Ectodermal cell (in vitro differentiated cells): ENCODE measurements around the gene MAP4K4.

Source experiments
- H3K27ac ChIP-seq: 2 replicates; pipeline ENCODE4 v1.7.0; 2013; ENCODE audit warnings: mild to moderate bottlenecking, low read depth, low read length; ENCODE audit not compliant: insufficient read depth, poor library complexity, severe bottlenecking
- H3K27me3 ChIP-seq: 2 replicates; pipeline ENCODE4 v1.7.0; 2013; ENCODE audit warnings: mild to moderate bottlenecking, low read length; ENCODE audit not compliant: insufficient read depth, control insufficient read depth, poor library complexity, severe bottlenecking
- H3K36me3 ChIP-seq: one replicate; pipeline ENCODE4 v1.7.0; 2013; ENCODE audit warnings: low read length; ENCODE audit not compliant: control insufficient read depth, insufficient read depth
- H3K4me1 ChIP-seq: one replicate; pipeline ENCODE4 v1.7.0; 2013; ENCODE audit warnings: low read length; ENCODE audit not compliant: control insufficient read depth, insufficient read depth
- H3K4me3 ChIP-seq: 2 replicates; pipeline ENCODE4 v1.7.0; 2013; ENCODE audit warnings: low read depth, low read length, control low read depth; ENCODE audit not compliant: insufficient read depth
- H3K9me3 ChIP-seq: 2 replicates; pipeline ENCODE4 v1.7.0; 2013; ENCODE audit warnings: mild to moderate bottlenecking, low read length, moderate library complexity; ENCODE audit not compliant: control insufficient read depth
- WGBS, 2 experiments: methylation state at CpG; one replicate each; pipeline ENCODE4 v1.1.7; 2013; ENCODE audit warnings: missing lambda C conversion rate in 2 of 2; 5-methylcytosine and 5-hydroxymethylcytosine counted together

MAP4K4 gene

DNA sequence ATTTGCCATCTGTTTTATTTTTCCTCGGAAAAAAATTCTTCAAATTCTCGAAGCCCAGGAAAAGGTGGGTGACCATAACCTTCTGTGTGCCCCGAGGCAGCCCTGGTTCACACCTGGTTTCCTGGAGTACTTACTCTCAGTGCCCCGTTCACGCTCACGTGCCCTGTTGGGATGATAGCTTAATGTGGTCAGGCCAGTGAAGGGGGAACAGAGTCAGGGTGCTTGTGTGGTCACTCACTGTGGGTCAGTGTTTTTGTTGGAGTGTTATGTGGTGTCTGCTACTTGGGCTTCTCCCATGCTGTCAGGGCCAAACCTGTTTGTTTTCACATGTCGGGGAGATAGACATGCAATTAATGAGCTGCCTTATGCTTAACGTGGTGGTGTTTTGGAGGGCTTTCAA, 78.1 kb downstream of the MAP4K4 start:
- 93 to 96% methylated on average over 8 of the region's 8 CpGs for WGBS, 2 experiments
- peaks cover 32% of the 10 kb centered on the region for H3K4me1 ChIP-seq
- no peak overlapping the region for H3K27ac ChIP-seq
- H3K36me3 ChIP-seq, result no peaks in the 10 kb centered on the region
- H3K4me3 ChIP-seq, result no peak overlapping the region
- H3K9me3 ChIP-seq, result no peaks in the 10 kb centered on the region
- H3K27me3 ChIP-seq, result no peaks in the 10 kb centered on the region

DNA sequence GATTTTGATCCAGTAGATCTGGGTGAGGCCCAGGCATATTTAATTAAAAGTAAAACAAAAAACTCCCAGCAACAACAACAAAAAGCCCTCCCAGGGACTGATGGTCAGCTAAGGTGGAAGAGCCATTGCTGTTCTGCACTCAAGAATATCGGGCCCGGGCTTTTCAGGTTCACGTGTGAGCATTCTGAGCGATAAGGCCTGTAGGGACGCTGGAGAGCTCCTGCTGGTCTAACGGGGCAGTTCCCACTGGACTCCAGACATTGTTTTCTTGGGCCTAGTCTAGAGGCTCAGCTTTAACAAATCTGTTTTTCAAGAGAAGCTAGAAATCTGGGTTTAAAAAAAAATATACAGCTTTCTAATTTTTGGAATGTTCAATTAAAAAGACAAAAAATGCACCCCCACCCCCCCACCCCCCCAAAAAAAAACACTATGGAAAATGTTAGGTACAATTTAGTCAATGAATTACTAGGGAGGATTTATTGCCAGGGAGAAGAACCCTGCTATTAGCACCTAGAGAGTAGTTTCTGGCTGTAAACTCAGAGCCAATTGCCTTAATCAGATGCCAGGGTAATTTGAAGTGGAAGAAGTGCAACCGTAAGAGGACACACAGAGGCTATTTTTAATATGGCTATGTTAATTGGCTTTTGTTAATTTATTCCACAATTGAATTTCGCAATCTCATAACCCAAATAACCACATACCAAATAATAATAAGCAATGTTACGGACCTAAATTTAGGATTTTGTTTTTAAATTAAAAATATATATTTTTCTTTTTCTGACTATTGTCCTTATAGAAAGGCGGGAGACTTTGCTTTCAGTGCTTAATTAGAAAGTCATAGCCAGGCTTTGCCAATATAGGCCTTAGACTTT, 78.9 kb downstream of the MAP4K4 start:
- Histone ChIP-seq H3K9me3 (no peaks in the 10 kb centered on the region), H3K27me3 (no peaks in the 10 kb centered on the region), H3K27ac (no peak overlapping the region), H3K4me3 (no peak overlapping the region), H3K36me3 (no peaks in the 10 kb centered on the region), H3K4me1 (peaks cover 32% of the 10 kb centered on the region)
- 66 to 67% methylated on average over 8 to 9 of the region's 10 CpGs for WGBS, 2 experiments

DNA sequence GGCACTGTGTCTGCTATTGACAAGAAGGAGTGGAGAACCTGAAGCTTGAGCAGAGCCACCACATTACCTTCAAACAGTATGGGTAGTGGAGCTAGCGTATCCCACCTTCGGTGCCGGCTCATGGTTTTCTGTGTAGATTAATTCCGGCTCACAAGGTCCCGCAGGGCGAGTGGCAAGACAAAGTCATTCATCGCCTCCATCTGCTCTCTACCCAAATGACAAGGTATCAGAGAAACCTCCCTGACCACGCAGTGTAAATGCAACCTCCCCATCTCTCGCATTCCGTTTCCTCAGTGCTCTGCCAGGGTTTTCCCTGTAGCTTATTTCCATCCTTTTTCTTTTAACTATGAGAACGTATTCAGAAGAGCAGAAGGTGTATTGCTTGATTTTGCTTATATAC, 79.8 kb downstream of the MAP4K4 start:
- Histone ChIP-seq H3K36me3 (no peaks in the 10 kb centered on the region), H3K4me1 (peaks cover 29% of the 10 kb centered on the region), H3K9me3 (no peaks in the 10 kb centered on the region), H3K4me3 (no peak overlapping the region), H3K27ac (no peak overlapping the region), H3K27me3 (no peaks in the 10 kb centered on the region)
- WGBS, 2 experiments, result 94 to 95% methylated on average over 11 of the region's 11 CpGs

DNA sequence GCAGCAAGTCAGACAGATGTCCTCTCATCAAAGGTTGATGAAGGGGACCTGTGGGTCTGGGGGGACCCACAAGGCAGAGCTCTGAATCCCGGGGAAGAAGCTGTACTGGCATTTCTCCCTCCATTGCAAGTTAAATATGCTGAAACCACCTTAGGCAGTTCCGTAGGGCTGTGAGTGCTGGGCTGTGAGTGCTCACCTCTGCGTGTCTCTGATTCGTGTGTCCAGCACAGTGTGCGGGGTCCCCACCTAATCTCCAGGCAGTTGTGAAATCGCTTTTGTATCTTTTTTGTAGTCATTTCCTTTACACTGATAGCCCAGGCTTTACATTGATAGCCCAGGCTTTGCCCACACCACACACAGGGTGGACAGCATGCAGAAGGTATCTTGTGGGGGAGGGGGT, 80.6 kb downstream of the MAP4K4 start:
- Histone ChIP-seq H3K36me3 (no peaks in the 10 kb centered on the region), H3K27me3 (no peaks in the 10 kb centered on the region), H3K27ac (no peak overlapping the region), H3K9me3 (no peaks in the 10 kb centered on the region), H3K4me1 (peaks cover 23% of the 10 kb centered on the region), H3K4me3 (no peak overlapping the region)
- 93 to 94% methylated on average over 6 of the region's 6 CpGs for WGBS, 2 experiments

DNA sequence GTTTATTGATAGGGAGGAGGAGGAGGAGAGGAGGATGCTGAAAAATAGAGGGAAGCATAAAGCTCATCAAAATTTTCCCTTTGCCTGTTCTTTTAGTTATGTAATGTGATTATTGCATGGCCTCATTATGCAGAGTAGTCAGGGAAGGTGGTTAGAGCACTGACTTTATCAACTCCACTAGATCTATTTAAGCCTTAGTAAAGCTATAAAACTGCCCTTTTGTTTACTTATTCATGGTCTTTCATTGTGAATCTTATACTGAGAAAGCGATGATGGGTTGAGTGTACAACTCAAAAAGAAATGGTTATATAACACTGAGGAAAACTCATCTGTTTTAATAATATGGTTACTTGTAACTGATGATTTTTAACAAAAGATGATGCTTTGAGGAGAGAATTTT, 81.7 kb downstream of the MAP4K4 start:
- Histone ChIP-seq H3K27ac (no peak overlapping the region), H3K9me3 (no peaks in the 10 kb centered on the region), H3K4me3 (no peak overlapping the region), H3K36me3 (no peaks in the 10 kb centered on the region), H3K4me1 (peaks cover 22% of the 10 kb centered on the region), H3K27me3 (no peaks in the 10 kb centered on the region)
- WGBS, 2 experiments, result 100% methylated on average over 1 of the region's 1 CpG; no CpG with 5 or more reads in 1 of the 2 experiments

DNA sequence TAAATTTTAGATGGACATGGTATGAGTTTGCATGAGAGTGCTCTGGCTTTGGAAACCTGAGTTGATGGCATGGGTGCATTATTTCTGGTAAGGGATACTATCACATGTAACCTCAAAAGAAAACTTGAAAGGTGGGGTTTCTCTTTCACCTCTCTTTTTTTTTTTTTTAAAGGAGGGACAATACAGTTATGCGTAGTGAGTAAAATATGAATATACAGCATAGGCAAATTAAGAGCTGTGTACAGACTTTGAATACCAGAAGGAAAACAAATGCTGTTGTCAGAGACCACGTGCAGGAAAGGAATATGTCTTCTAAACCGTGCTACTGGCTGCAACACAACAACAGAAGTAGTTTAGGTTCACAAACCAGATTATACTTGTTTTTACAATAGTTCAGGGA, 82.1 kb downstream of the MAP4K4 start:
- no peak overlapping the region for H3K27ac ChIP-seq
- H3K4me3 ChIP-seq, result no peak overlapping the region
- H3K9me3 ChIP-seq, result no peaks in the 10 kb centered on the region
- no peaks in the 10 kb centered on the region for H3K36me3 ChIP-seq
- H3K4me1 ChIP-seq, result peaks cover 22% of the 10 kb centered on the region
- no peaks in the 10 kb centered on the region for H3K27me3 ChIP-seq
- WGBS, 2 experiments, result 94 to 96% methylated on average over 3 of the region's 3 CpGs

DNA sequence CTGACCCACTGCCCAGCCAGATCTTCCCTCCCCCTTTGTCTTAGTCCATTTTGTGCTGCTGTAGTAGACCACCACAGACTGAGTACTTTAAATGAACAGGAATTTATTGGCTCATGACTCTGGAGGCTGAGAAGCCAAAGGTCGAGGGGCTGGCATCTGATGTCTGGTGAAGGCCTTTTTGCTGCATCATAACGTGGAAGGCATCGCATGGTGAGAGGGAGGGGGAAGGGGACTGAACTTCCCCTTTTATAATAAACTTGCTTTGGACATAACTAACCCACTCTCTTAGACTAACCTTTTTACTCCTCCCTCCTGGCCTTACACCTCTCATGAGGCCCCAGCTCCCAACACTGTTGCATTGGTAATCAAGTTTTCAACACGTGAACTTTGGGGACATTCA, 83.8 kb downstream of the MAP4K4 start:
- Histone ChIP-seq H3K27ac (no peak overlapping the region), H3K9me3 (no peaks in the 10 kb centered on the region), H3K36me3 (no peaks in the 10 kb centered on the region), H3K4me3 (no peak overlapping the region), H3K4me1 (peaks cover 22% of the 10 kb centered on the region), H3K27me3 (no peaks in the 10 kb centered on the region)
- WGBS, 2 experiments, result 83% methylated on average over 2 to 3 of the region's 4 CpGs

DNA sequence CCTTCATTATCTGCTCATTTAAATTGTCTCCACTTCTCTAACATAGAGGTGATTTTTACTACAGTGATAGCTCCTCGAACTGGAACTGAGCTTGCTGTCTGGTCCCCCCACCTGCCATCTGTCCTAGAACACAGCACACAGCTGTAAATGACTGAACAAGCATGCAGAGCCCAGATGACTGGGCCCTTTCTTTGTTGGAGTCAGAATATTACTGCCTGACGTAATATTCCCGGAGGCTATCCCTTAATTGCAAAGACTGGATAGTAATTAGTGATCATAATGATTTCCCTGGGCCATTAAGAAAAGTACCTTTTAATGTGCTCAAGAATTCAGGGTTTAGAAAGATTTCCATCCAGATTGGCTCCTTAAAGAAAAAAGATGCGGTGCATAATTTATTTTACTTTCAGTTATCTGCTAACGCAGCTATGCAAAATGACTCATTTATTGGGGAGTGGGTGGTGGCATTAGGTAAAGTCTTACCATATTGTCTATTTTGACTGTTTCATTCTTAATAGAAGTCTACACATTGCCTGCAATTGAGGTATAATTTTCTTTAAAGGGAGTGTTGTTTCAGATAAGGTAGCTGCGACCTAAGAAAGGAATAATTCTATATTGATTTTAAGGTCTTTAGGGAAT, 84.4 kb downstream of the MAP4K4 start:
- 95 to 99% methylated on average over 6 of the region's 6 CpGs for WGBS, 2 experiments
- H3K27me3 ChIP-seq, result no peaks in the 10 kb centered on the region
- no peak overlapping the region for H3K4me3 ChIP-seq
- H3K4me1 ChIP-seq, result peaks cover 22% of the 10 kb centered on the region
- no peaks in the 10 kb centered on the region for H3K9me3 ChIP-seq
- no peak overlapping the region for H3K27ac ChIP-seq
- H3K36me3 ChIP-seq, result no peaks in the 10 kb centered on the region

DNA sequence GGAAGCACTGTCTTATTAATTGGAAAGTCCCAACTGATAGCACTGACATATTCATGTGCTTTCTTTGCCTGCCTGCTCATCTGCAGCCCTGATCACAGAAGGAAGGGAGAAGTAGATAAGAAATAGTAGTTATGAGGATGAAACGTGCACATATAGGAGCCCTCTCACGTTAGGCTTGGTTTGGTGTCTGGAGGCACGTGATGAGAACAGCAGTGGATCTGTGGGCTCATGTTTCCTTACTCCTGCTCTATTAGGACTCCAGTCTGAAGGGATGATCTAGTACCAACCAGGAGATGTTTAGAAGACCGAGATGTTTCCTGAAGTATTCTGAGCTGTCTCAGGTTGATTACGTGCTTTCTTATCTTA, 84.9 kb downstream of the MAP4K4 start:
- Histone ChIP-seq H3K4me1 (peaks cover 18% of the 10 kb centered on the region), H3K27ac (no peak overlapping the region), H3K36me3 (no peaks in the 10 kb centered on the region), H3K4me3 (no peak overlapping the region), H3K9me3 (no peaks in the 10 kb centered on the region), H3K27me3 (no peaks in the 10 kb centered on the region)
- 97% methylated on average over 5 of the region's 5 CpGs for WGBS, 2 experiments

DNA sequence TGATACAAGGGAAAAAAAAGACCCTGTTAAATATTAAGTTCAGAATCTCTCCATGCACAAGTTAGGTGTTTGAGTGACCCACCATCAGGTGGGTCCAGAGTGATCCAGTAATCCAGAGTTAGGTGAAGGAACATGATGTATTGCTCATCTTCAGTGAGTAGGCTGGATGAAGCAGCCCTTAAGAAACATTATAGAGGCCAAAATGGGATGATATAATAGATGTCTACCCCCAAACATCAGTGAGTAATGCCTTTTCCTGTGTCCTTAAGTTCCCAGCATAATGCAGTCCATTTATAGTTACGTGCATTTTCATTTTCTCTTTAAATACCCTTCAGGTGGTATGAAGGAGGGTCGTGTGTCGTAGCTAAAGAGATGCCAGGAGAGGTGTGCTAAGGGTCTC, 89.6 kb downstream of the MAP4K4 start:
- H3K4me3 ChIP-seq, result no peak overlapping the region
- no peaks in the 10 kb centered on the region for H3K9me3 ChIP-seq
- H3K4me1 ChIP-seq, result no peaks in the 10 kb centered on the region
- no peak overlapping the region for H3K27ac ChIP-seq
- 96 to 97% methylated on average over 3 of the region's 3 CpGs for WGBS, 2 experiments
- H3K36me3 ChIP-seq, result no peaks in the 10 kb centered on the region
- no peaks in the 10 kb centered on the region for H3K27me3 ChIP-seq
